Ascending aorta (tissue), 2 donors: ENCODE data around the gene NAA60. TPM values are rescaled to one million over a fixed set of nuclear protein-coding genes. Genes with fewer than 3 reads are reported as not detected.

Source experiments
- DNase-seq, 2 donors: peaks; one replicate each; pipeline ENCODE4 v3.0.0-alpha.2; 2019; ENCODE audit warnings: low spot score in 2 of 2
- H3K27ac ChIP-seq, 2 donors: fragments of 200-600 bp; sonication (generic); one replicate each; pipeline ENCODE4 v1.5.1; 2016 to 2017; ENCODE audit warnings: mild to moderate bottlenecking in 1 of 2
- H3K27me3 ChIP-seq: fragments of 200-600 bp; sonication (generic); one replicate; pipeline ENCODE4 v1.5.1; 2017
- H3K36me3 ChIP-seq, 2 donors: fragments of 200-600 bp; sonication (generic); one replicate each; pipeline ENCODE4 v1.5.1; 2016
- H3K4me1 ChIP-seq, 2 donors: fragments of 200-600 bp; sonication (generic); one replicate each; pipeline ENCODE4 v1.5.1; 2016 to 2017; ENCODE audit warnings: mild to moderate bottlenecking in 1 of 2
- H3K4me3 ChIP-seq, 2 donors: fragments of 200-600 bp; sonication (generic); one replicate each; pipeline ENCODE4 v1.5.1; 2016 to 2017; ENCODE audit warnings: mild to moderate bottlenecking in 1 of 2
- H3K9me3 ChIP-seq, 2 donors: fragments of 200-600 bp; sonication (generic); one replicate each; pipeline ENCODE4 v1.5.1; 2016
- CTCF ChIP-seq, 3 experiments: fragments of 200-600 bp in 2 of 3; fragments of 450-650 bp in 1 of 3; sonication (generic) in 2 of 3; IDR thresholded peaks; one replicate each; pipeline ENCODE4 v1.5.1; 2016 to 2019; ENCODE audit warnings: antibody characterized with exemption in 3 of 3, mild to moderate bottlenecking in 1 of 3, moderate library complexity in 1 of 3
- intact Hi-C: fragments of 100-400 bp; cut with DNase I; formaldehyde crosslinking; loops from one replicate; pipeline ENCODE4 v1.15.1; 2023
- total RNA-seq: library from RNA; depleted of rRNA; stranded (reverse); fragments of >200 nt; gene quantifications from one replicate; pipeline ENCODE4 v1.1.0, GENCODE V29; 2016

NAA60 gene
- total RNA-seq, 1 donor from 2014 or later: 74.6 TPM

GRCh38 chr16:3511286-3512180, 68.1 kb downstream of the NAA60 start:
- Histone ChIP-seq H3K9me3 (no peaks in the 10 kb centered on the region), H3K4me3 (no peak overlapping the region), H3K4me1 (no peaks in the 10 kb centered on the region), H3K36me3 (peaks cover 68 to 88% of the 10 kb centered on the region in 2 donors), H3K27ac (no peak overlapping the region), H3K27me3 (no peaks in the 10 kb centered on the region)
- intact Hi-C loops: no loop called here
- no peak for TF ChIP-seq CTCF (IDR thresholded peaks at IDR 0.05)
- DNase-seq: no peak

- H3K36me3 ChIP-seq: peaks cover 56 to 86% of the 10 kb centered on the region in 2 donors
- intact Hi-C loops: no loop called here
These were observed 70.6 kb downstream of the NAA60 start for GRCh38 chr16:3513892-3514583.

GRCh38 chr16:3514621-3515020, 71.1 kb downstream of the NAA60 start:
- DNase-seq: no peak
- intact Hi-C loops: no loop called here
- TF ChIP-seq CTCF (IDR thresholded peaks at IDR 0.05): no peak
- Histone ChIP-seq H3K4me1 (no peaks in the 10 kb centered on the region), H3K27ac (no peak overlapping the region), H3K36me3 (peaks cover 50 to 80% of the 10 kb centered on the region in 2 donors), H3K4me3 (no peak overlapping the region), H3K9me3 (no peaks in the 10 kb centered on the region), H3K27me3 (no peaks in the 10 kb centered on the region)

More at GRCh38 chr16:3513892-3514583, 70.6 kb downstream of the NAA60 start:
- TF ChIP-seq CTCF (IDR thresholded peaks at IDR 0.05): no peak
- Histone ChIP-seq H3K4me3 (no peak overlapping the region), H3K27ac (no peak overlapping the region), H3K27me3 (no peaks in the 10 kb centered on the region), H3K4me1 (no peaks in the 10 kb centered on the region), H3K9me3 (no peaks in the 10 kb centered on the region)
- DNase-seq: no peak

- Histone ChIP-seq H3K27ac (no peak overlapping the region), H3K9me3 (no peaks in the 10 kb centered on the region), H3K4me1 (peaks cover 0 to under 1% of the 10 kb centered on the region in 2 donors), H3K27me3 (no peaks in the 10 kb centered on the region), H3K4me3 (no peak overlapping the region), H3K36me3 (peaks cover 40 to 67% of the 10 kb centered on the region in 2 donors)
- TF ChIP-seq CTCF (IDR thresholded peaks at IDR 0.05): no peak
- no peak for DNase-seq
- intact Hi-C loops: no loop called here
These were observed 72.4 kb downstream of the NAA60 start for GRCh38 chr16:3515897-3516296.

- Histone ChIP-seq H3K9me3 (no peaks in the 10 kb centered on the region), H3K4me1 (peaks cover 0 to 5% of the 10 kb centered on the region in 2 donors), H3K27ac (no peak overlapping the region), H3K4me3 (no peak overlapping the region), H3K36me3 (peaks cover 28 to 47% of the 10 kb centered on the region in 2 donors), H3K27me3 (no peaks in the 10 kb centered on the region)
- no peak for TF ChIP-seq CTCF (IDR thresholded peaks at IDR 0.05)
- DNase-seq: no peak
- intact Hi-C loops: no loop called here
These were observed 75.0 kb downstream of the NAA60 start for GRCh38 chr16:3518292-3518985.
